Measurements from ENCODE around the gene TGFA.

GRCh38 chr2:70549064-70549710 is 4.4 kb downstream of the TGFA start:
- no peak for TF ChIP-seq CTCF (optimal IDR thresholded peaks at IDR 0.05 in 1 of 3, IDR thresholded peaks at IDR 0.05 in 1 of 3, conservative IDR thresholded peaks at IDR 0.05 in 1 of 3; ENCODE audit: extremely low read depth in 1 of 3, insufficient read depth in 2 of 3, low read length in 3 of 3)
- no peak for TF ChIP-seq EZH2 (IDR thresholded peaks at IDR 0.05; ENCODE audit: low read length)
